GM19467 (cell line): ENCODE measurements around the gene LRP1.

Experiments
- ATAC-seq: cut with Tn5 transposase; IDR thresholded peaks from one replicate; pipeline ENCODE4 v1.9.1; 2021; ENCODE audit warnings: mild to moderate bottlenecking, moderate library complexity; ENCODE audit not compliant: unreplicated experiment

LRP1 gene

DNA sequence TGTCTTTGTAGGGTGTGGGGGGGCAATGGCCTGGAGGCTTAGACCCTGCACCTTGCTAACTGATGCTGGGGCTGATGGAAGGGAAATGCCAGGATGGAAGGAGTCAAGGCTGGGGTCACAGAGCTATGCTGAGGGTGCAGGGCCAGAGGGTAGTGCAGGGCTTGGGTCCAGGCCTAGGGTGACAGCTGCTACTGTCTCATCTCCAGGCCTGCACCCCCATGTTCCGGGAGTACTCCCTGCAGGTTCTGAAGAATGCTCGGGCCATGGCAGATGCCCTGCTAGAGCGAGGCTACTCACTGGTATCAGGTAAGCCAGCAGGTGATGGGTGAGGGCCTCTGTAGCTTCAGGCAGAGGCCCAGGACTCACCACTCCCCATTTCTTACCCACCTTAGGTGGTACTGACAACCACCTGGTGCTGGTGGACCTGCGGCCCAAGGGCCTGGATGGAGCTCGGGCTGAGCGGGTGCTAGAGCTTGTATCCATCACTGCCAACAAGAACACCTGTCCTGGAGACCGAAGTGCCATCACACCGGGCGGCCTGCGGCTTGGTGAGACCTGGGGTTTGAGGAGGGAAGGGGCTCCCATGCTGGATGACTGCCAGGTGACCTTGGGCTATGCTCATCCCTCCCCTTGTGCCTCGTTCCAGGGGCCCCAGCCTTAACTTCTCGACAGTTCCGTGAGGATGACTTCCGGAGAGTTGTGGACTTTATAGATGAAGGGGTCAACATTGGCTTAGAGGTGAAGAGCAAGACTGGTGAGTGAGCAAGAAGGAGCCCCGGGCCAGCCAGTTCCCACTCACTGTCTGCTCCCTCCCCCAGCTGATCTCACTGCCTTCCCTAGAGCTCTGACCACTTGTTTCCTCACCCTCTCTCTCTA lies 105.3 kb downstream of the LRP1 start:
- ATAC-seq: no peak

- no peak for ATAC-seq
Observed at GRCh38 chr12:57234233-57234570, 105.9 kb downstream of the LRP1 start.

- ATAC-seq: no peak
Observed at GRCh38 chr12:57234571-57235016, 106.3 kb downstream of the LRP1 start.

DNA sequence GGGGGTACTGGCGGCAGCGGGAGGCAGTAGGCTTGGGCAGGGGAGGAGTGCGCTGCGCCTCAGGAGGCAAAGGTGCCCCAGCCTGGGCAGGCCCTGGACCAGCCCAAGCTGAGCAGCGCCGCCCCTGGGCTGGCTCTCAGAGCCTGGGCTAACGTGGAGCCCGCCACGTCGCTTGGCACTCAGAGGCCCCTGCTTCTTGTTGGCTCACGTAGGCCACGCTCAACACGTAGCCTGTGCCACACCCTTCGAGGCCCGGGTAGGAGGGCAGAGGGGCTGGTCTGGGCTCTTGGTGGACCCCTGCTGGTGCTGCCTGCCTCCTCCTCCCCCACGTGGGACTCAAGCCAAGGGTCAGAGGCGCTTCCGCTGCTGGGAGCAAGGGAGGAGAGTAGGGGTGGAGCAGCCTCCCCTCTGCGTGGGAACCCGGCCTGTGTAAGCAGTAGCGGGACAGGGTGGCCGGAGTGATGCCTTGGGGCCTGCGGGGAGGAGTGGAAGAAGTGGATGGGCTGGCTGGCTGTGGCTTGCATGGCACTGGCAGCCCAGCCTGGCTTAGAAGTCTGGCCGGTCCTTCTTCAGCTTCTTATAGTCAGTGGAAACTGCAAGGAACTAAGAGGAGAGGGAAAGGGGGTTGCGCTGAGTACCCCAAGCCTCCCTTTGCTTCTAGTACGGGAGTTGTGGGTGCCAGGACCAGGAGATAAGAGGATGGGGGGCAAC lies 106.9 kb downstream of the LRP1 start:
- no peak for ATAC-seq

- ATAC-seq: no peak
Observed at GRCh38 chr12:57235728-57236131, 107.4 kb downstream of the LRP1 start.

DNA sequence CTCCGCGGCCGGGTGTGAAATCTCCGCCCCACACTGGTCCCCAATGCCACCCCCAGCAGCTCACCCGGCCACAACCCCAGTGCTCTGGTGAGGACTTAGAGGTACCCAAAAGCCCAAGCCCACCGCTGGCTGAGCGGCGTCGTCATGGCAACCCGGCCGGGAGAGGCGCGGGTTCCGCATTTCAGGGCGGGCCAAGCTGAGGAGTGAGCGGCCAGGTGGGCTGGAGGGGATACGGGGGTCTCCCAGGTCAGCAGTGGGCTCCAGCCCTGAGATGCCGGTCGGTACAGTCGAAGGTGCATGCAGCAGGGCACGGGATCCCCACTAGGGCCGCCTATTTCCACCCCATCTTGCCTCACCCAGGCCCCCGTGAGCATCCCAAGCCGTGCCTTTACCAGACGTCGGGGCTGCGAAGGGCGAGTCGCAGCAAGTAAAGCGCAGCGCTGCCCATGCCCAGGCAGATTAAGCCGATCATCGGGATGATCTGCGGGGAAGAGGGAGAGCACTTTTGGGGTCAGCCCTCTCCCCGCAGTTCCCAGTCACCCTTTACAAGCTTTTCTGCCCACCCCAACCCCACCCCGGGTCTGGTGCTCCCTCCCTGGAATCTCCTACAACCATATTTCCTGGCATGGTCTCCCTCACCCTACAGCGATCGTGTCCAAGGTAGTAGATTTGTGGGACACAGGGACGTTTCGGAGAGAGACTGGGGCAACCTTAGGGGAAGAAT lies 108.1 kb downstream of the LRP1 start:
- no peak for ATAC-seq

DNA sequence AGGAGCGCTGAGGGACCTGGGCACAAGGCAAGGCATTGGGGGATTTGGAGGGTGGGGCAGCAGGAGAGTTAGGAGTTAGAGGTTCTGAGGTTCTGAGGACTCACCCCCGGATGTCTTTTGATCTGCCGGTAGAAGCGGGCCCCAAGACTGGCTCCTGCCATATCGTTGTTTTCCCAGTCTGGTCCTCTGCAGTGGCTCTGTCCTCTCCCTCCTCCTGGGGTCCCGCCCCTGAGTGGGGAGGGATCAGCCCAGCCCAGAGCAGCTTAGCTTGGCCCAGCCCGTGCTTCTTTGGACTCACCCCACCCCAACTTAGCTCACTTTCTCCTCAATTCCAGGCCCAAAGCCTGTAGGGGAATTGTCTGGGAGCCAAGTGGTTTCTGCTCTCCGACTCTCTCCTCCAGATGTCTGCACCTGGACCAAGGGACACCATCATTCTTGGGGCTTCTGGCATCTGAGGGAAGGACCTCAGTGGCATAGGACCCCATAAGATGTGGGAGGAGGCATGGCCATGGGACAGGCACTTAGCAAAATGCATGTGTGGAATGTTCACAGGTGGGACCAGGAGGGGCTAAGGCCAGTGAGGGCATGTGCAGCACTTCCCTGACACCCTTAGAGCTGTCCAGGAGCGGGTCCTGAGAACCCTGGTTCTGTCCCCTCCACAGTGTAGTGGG lies 108.8 kb downstream of the LRP1 start:
- ATAC-seq: no peak

GRCh38 chr12:57237596-57237931 lies 109.3 kb downstream of the LRP1 start:
- no peak for ATAC-seq

- ATAC-seq: no peak
Observed at GRCh38 chr12:57237932-57238853, 109.9 kb downstream of the LRP1 start.

- peak; percentile 60 for ATAC-seq
Observed at GRCh38 chr12:57238854-57239554, 110.7 kb downstream of the LRP1 start.

DNA sequence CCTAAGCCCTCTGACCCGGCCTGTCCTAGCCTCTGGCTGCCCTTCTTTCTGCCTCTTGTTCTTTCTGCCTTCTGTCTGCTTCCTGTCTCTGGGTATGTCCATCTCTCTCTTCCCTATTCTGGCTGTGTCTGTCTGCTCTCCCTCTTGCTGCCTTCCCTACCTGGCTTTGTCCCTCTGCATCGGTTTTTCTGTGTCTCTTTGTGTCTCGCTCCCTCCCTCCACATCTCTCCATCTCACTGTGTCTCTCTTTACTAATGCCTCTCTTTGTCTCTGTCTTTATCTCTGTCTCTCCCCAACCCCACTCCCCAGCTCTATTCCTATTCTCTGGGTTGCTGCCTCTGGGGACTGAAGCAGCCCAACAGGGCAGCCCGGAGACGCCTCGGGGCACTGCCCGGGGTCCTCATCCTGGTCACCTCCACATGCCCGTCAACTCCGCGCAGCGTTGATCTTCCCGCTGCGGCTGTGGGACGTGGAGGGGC lies 111.3 kb downstream of the LRP1 start:
- ATAC-seq: no peak

- ATAC-seq: no peak
Observed at GRCh38 chr12:57240066-57240921, 112.0 kb downstream of the LRP1 start.

- no peak for ATAC-seq
Observed at GRCh38 chr12:57240926-57241401, 112.7 kb downstream of the LRP1 start.

DNA sequence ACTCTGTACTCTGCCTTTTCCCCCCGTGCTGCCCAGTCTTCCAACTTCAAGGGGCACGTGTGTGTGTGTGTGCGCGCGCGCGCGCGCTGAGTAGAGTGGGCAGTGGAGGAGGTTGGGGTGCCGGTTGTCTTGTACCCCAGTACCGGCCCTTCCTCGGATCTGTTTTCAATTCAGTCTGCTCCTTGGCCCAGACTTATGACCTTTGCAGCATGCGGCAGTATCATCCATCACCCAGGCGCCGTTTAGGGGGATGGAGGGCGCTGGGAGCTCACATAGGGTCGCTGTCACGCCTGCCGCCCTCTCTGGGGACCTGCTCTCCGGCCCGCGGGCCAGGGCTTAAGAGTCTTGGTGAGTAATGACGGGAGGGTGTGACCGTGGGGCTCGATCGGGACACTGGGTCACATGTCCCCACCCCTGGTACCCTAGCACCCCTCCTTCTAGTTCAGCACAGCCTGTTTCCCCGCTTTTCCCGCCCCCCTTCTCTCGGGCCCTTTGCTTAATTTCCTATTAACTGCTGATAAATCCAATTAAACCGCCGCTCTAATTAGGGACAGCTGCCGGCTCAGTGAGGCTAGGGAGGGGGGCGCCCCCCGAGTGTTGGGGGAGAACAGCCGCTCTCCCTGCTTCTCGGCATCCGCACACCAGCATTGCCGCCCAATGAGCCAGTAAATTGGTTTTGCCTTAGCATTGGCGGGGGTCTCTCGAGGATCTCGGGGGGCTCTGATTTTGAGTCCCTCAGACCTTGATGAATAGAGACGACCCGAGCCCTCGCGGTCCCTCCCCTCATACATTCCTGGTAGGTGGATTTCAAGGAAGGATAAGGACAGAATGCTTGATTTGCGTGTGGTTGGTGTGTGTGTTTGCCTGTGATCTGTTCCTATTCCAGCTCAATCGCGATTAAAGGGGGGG lies 113.4 kb downstream of the LRP1 start:
- ATAC-seq: no peak

- ATAC-seq: no peak
Observed at GRCh38 chr12:57242329-57242690, 114.0 kb downstream of the LRP1 start.

DNA sequence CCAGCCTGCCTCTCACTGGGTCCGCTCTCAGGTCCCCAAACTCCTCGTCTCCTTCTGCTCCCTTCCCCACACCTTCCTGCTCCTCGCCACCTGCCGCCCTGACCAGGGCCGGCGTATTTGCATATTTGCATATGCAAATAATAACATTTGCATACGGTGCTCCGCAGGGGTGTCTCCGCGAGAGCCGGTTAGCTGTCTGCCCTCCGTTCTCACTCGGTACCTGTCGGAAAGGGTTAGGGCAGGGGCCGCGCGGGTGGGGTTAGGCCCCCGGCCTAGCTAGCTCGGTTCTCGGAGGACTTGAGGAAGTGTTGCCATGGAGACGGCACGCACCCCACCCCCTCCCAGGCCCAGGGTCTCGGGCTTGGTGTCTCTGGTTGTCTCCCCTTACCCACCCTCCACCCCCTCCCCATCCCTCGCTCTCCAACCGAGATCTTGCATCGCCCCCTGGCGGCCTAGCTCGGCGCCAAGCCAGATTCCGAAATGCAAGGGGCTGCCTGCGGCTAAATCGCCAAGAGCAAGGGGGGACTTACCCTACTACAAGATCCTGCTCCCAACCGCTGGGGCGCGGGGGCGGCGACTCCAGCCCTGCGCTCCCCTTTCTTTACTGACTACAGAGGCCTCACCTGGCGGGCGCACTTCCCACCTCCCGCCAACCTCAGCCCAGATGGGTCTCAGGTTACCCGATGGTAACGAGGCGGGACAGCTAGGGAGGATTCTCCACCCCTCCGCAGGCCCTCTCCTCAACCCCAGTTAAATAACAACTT lies 114.6 kb downstream of the LRP1 start:
- ATAC-seq: peak; percentile 27
